Measurements from ENCODE around the gene GP1BA.

GP1BA gene

GRCh38 chr17:4951486-4951885 lies 19.4 kb downstream of the GP1BA start:
- no peak for DNase-seq

- no peak for DNase-seq
Measured at GRCh38 chr17:4953451-4953961, 21.4 kb downstream of the GP1BA start.

- no peak for DNase-seq
Measured at GRCh38 chr17:4955091-4955490, 23.0 kb downstream of the GP1BA start.

- DNase-seq: peak in 1 of 2 experiments; percentile 43
Measured at GRCh38 chr17:4956493-4957061, 24.5 kb downstream of the GP1BA start.

GRCh38 chr17:4958102-4958501 lies 26.0 kb downstream of the GP1BA start:
- DNase-seq: no peak

- no peak for DNase-seq
Measured at GRCh38 chr17:4959261-4959965, 27.3 kb downstream of the GP1BA start.

- no peak for DNase-seq
Measured at GRCh38 chr17:4960279-4960922, 28.3 kb downstream of the GP1BA start.

- DNase-seq: no peak
Measured at GRCh38 chr17:4965311-4965986, 33.4 kb downstream of the GP1BA start.

- DNase-seq: peak; percentile 91
Measured at GRCh38 chr17:4966844-4967538, 34.9 kb downstream of the GP1BA start.

GRCh38 chr17:4967539-4968485 lies 35.7 kb downstream of the GP1BA start, which contains the start of gene SPAG7:
SPAG7 (minus strand) TSS chr17:4967817; CDS start chr17:4967804, 13 bp downstream.
- DNase-seq: peak; percentile 88 to 89

- DNase-seq: peak in 1 of 2 experiments; percentile 21
Measured at GRCh38 chr17:4968486-4969046, 36.5 kb downstream of the GP1BA start.

- peak in 1 of 2 experiments; percentile 38 for DNase-seq
Measured at GRCh38 chr17:4969047-4969550, 37.0 kb downstream of the GP1BA start.

- DNase-seq: no peak
Measured at GRCh38 chr17:4969551-4970173, 37.6 kb downstream of the GP1BA start.

- DNase-seq: no peak
Measured at GRCh38 chr17:4970273-4970672, 38.2 kb downstream of the GP1BA start.

GRCh38 chr17:4971826-4972225 lies 39.7 kb downstream of the GP1BA start:
- DNase-seq: no peak

- no peak for DNase-seq
Measured at GRCh38 chr17:4972322-4972721, 40.2 kb downstream of the GP1BA start.

- DNase-seq: no peak
Measured at GRCh38 chr17:4972752-4973151, 40.7 kb downstream of the GP1BA start.

- no peak for DNase-seq
Measured at GRCh38 chr17:4973256-4974114, 41.4 kb downstream of the GP1BA start.

- no peak for DNase-seq
Measured at GRCh38 chr17:4974115-4974670, 42.1 kb downstream of the GP1BA start.
